ENCODE results near the gene GPR155.

DNA sequence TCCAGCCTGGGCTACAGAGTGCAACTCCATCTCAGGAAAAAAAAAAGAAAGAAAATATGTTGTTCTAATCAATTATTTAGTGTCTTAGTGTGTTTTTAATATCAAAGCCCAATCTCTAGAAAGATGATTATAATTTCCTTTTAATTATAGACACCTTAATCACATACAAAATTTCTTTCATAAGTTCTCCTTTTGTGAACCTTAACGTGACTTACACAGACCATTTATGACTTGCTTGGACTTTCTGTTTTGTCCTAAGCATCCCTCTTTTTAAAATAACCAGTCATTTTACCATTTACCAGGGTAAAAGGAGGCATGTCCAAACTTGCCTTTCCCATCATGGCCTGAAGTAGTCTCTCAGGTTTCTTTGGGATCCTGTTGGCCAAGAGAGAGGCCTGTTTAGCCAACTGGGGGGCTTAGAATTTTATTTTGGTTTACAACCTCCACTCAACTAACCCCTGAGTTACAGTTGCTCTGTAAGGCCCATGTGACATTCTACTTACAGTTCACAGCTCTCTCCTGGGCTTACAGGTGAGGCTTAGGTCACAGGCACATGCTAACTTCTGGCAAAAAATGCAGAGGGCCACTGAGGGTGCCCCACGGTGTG lies 23.9 kb upstream of the GPR155 start:
- TF ChIP-seq EZH2 (IDR thresholded peaks at IDR 0.05; ENCODE audit: low read depth): no peak
- TF ChIP-seq, protein P1, sequence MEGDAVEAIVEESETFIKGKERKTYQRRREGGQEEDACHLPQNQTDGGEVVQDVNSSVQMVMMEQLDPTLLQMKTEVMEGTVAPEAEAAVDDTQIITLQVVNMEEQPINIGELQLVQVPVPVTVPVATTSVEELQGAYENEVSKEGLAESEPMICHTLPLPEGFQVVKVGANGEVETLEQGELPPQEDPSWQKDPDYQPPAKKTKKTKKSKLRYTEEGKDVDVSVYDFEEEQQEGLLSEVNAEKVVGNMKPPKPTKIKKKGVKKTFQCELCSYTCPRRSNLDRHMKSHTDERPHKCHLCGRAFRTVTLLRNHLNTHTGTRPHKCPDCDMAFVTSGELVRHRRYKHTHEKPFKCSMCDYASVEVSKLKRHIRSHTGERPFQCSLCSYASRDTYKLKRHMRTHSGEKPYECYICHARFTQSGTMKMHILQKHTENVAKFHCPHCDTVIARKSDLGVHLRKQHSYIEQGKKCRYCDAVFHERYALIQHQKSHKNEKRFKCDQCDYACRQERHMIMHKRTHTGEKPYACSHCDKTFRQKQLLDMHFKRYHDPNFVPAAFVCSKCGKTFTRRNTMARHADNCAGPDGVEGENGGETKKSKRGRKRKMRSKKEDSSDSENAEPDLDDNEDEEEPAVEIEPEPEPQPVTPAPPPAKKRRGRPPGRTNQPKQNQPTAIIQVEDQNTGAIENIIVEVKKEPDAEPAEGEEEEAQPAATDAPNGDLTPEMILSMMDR (conservative IDR thresholded peaks at IDR 0.05): no peak

Measured in PC-9 (cell line).